Stimulated activated CD8-positive, alpha-beta memory T cell treated with anti-CD3 and anti-CD28 coated beads, Interleukin-12 subunit alpha, Interleukin-12 subunit beta, amount 100 ng/mL, for 4 hours (primary cell): ENCODE results near the gene MYL2.

ENCODE experiments used
- DNase-seq: peaks from one replicate; pipeline ENCODE4 v3.0.0-alpha.2; 2020; ENCODE audit warnings: low read depth

Gene MYL2

DNA sequence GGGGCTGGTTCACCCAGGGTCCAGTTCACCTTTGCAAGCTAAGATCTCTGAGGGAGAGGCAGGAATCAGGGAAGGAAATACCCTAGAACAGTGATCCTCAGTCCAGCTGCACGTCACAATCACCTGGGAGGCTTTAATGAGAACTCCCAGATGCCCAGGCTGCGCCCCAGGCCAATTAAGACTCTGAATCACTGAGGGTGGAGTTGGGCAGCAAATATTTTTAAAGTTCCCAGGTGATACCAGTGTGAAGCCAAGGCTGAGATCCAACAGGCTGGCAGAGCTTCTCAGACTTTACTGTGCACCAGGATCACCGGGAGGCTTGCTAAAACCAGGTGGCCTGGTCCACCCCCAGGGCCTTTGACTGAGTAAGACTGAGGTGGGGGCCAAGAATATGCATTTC, 23.8 kb downstream of the MYL2 start:
- DNase-seq = no peak

DNA sequence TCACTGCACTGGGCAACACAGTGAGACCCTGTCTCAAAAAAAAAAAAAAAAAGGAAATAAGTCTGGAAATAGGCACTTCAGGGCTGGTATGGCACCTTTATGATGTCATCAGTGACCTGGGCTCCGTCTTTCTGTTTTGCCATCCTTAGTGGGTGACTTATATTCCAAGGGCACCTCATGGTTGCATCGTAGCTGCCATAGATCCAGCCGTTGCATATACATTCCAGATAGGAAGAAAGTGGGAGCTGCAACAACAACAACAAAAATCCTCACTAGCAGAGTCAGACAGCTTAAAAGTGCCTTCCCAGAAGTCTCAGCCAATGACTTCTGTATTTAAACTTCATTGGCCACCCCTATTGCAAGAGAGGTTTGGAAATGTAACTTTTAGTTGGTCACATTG, 26.4 kb downstream of the MYL2 start:
- DNase-seq = no peak

DNA sequence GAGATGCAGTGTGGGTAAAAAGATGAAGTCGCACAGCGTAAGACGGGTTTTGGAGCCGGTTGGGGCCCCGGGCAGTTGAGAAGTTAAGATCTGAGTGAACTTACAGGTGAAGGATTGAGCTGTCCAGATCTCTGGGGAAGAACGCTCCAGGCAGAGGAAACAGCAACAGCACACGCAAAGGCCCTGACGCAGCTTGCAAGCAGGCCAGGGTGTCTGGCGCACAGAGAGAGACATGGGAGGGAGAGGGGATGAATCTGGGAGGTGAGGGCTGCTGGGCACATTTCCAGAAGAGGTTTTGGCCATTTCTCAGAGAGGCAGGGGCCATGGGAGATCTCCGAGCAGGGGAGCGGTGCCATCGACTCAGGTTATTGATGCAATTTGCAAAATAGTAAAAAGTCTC, 31.0 kb downstream of the MYL2 start:
- DNase-seq = no peak

DNA sequence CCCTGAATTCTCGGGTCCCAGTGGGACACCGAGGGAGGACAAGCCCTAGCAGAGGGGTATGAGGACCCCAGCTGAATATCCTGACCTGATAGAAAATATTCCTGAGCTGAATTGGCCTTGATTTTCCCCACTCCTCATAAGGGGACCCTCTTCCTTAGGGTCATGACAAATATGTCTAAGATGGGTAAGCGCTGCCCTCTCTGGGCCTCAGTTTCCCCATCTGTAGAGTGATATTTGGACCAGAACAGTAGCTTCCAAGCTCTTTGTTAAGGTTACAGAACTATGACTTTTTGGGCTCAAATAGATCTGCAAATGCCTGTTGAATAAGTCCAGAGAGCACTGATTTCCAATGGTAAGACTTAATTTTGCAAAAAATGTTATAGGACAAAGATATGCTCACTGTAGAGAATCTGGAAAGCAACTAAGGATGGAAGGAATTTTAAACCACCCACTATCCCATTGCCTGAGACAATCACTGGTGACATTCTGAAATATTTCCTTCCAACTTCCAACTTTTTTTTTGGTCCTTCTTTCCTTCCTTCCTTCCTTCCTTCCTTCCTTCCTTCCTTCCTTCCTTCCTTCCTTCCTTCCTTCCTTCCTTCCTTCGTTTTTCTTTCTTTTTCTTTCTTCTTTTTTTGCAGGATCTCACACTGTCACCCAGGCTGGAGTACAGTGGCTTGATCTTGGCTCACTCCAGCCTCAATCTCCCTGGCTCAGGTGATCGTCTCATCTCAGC, 32.0 kb downstream of the MYL2 start:
- DNase-seq = no peak

- DNase-seq = no peak
Observed at GRCh38 chr12:110885152-110885840, 35.1 kb downstream of the MYL2 start.

- no peak for DNase-seq
Observed at GRCh38 chr12:110883251-110883650, 37.1 kb downstream of the MYL2 start.

GRCh38 chr12:110880651-110881050, 39.7 kb downstream of the MYL2 start:
- DNase-seq = no peak

DNA sequence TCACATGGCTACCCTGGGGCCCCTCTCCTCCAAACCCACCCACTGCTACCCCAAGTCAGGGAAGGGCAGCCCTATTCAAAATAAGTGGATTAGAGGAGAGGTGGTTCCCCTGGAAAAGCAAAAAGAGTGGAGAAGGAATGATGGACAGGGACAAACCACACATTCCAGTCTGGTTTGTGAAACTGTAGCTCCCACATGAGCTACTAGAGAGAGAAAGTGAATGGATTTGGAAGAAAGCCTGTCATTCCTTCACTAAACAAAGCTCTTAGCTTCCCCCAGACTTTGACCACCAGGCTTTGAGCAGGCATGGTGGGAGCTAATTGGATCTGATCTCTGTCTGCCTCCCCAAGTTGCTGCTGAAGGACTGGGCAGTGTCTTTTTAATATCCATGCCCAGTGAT, 45.6 kb downstream of the MYL2 start:
- DNase-seq = no peak

GRCh38 chr12:110874351-110874750, 46.0 kb downstream of the MYL2 start:
- DNase-seq = no peak

DNA sequence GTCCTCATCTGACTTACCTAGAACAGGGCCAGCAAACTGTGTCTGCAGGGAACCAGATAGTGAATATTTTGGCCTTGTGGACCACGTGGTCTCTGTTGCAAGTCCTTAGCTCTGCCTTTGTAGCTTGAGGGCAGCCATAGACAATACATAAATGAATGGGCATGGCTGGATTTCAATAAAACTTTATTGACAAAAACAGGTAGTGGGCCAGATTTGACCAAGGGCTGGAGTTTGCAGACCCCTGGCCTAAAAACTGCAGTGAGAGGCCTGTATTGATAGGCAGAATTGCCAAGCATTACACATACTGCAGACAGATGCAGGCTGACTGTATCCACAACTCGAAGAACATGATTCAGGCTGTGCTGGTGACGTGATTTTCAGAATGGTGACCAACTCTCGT, 48.3 kb downstream of the MYL2 start:
- DNase-seq = no peak

- DNase-seq = no peak
Observed at GRCh38 chr12:110869803-110870202, 50.6 kb downstream of the MYL2 start.

GRCh38 chr12:110869026-110869425, 51.4 kb downstream of the MYL2 start:
- no peak for DNase-seq

- DNase-seq = no peak
Observed at GRCh38 chr12:110865521-110865920, 54.9 kb downstream of the MYL2 start.

DNA sequence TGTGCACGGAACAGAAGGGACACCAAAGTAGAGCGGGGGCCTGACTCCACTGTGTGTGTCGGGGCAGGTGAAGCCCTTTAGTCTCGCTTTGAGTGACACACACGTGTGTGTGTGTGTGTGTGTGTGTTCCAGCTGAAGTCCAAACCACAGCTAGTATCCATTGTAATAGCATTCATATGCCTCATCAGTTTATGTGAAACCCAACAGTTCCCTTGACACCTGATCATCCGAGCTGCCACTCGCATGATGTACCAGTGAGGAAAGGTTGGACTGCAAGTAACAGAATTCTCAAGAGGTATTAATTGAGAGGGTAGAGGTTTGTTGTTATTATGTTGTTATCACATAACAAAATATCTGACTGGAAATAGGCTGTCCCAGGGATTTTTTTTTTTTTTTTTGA, 57.2 kb downstream of the MYL2 start:
- DNase-seq = no peak

DNA sequence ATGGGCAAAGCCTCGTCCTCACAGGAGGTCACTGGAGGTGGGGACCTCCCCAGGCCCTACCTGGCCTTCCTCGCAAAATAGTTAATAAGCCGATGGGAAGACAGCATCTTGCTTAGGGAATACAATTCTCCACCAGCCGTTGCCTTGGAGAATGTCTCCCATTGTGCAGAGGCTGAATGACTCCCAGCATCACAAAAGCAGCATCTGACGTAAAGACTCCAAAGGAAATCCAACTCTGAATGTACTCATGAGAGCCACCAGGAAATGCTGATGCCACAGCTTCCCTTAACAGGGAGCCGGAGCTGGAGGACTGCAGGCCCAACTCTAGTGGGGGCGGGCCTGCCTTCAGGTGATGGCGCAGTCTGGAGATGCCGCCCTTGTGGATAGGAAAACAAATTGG, 58.0 kb downstream of the MYL2 start:
- DNase-seq = no peak

DNA sequence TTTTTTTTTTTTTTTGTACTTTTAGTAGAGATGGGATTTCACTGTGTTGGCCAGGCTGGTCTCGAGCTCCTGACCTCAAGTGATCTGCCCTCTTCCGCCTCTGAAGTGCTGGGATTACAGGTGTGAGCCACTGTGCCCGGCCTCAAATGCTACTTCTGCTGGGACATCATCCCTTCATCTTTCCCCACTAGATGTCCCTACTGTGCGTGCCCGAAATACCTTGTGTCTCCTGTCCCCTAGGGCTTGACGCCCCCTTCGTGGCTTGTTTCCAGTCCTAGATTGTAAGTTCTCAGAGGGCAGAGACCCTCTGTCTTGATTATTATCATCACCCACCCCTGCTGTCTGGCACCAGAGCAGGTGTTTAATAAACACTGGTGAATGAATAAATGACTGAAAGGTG, 58.6 kb downstream of the MYL2 start:
- no peak for DNase-seq
